DMS79 treated with DMSO at 0.1 percent for 48 hours (cell line): ENCODE data around the gene STAT1.
"Not testable (repeated sequence)": the region's sequence is repeated elsewhere in the genome, so short reads cannot be mapped to it uniquely, and the experiment has no call there.

Experiments used
- DNase-seq: peaks from one replicate; lab custom pipeline; 2025; lab: John Stamatoyannopoulos, UW

Gene STAT1

DNA sequence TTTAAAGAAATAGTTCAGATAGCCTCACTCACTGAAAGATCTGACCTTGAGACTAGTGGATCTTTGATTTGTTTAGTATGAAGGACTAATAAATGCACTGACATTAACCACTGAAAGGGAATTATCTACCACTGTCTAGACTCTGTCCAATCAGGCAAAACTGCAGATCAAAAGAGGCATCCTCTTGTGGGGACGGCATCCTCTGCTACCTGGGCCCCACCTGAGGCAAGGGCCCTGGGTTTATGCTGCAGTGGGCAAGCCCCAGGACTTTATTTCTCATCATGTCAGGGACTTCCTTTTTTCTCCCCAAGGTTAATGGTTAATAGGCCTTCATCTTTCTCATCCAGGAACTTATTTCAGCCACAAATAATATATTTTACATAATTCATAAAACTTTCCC is 32.2 kb downstream of the STAT1 start:
- DNase-seq, result no peak

- DNase-seq, result no peak
These were observed 32.6 kb downstream of the STAT1 start for GRCh38 chr2:190981333-190981732.

GRCh38 chr2:190980630-190981209 is 33.3 kb downstream of the STAT1 start:
- no peak for DNase-seq

DNA sequence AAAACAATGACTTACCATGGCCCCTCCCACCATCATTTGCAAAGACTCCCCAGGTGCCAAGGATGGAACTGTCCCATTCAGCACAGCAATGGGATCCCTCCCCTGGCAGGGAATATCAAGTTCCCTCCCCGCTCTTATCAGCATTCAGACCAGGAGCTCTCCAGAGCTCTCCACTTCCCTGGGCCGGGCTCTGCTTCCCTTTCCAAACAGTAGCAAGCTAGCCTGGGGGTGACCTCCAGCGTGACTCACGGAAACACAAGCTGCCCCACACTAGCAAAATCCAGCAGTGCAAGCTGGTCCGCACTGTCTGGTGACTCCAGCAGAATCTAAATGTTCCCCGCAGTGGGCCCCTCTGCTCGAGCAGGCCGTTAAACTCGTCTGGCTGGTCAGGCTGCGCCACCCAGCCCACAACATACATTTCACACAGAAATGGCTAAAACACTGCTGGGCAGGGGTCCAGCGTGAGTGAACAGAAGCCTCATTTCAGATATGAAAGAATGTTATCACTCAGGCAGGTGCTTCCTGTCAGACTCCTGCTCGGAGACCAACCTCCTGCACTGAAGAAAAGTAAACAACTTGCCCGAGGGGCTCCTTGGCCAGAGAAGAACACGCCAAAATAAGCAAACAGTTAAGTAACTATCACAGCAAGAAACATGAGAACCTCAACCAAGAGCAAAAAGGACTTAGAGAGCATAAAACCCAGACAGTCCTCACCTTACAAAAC is 33.9 kb downstream of the STAT1 start:
- DNase-seq, result peak; percentile 84

DNA sequence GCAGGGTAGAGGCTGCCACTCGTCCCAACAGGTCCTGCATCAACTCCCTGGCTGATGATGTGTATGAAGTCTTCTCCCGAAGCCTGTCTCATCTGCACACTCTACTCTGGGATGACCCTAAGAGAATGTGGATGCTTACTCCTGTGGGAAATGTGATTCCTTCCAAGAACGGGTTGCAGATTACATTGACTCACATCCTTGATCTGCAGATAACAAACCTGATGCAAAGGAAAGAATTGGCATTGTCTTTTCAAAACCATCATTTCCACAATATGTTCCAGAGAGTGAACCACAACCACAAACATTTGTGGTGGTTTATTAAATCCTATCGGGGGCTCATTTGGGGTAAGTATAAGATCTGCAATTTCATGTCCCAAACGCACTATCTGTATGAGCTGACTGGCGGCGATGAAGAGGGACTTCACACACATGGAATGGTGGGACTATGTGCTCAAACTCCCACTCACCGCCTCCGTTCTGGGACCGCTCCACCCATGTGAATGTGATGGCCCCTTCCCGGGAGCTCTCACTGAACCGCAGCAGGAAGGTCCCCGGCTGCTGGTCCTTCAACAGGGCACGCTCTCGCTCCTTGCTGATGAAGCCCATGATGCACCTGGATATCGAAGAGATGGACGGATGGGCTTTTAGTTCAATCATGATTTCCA is 35.5 kb downstream of the STAT1 start:
- no peak for DNase-seq

- DNase-seq, result no peak
These were observed 36.5 kb downstream of the STAT1 start for GRCh38 chr2:190977505-190977904.

DNA sequence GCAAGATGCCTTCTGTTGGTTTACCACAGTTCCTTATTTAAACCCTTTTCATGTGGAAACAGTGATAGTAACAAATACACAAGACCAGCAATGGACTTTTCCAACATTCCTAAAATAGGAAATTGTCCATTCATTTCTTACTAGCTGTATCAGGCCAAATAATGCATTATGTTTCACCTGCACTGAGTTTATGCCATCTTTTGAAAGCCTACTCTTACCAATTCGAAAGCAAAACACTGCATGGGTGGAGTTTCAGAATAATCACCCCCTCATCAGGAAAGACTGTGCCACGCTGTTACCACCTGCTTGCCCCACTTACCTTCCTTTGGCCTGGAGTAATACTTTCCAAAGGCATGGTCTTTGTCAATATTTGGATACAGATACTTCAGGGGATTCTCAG is 37.5 kb downstream of the STAT1 start:
- DNase-seq, result no peak

GRCh38 chr2:190974629-190975361 is 39.2 kb downstream of the STAT1 start:
- no peak for DNase-seq

DNA sequence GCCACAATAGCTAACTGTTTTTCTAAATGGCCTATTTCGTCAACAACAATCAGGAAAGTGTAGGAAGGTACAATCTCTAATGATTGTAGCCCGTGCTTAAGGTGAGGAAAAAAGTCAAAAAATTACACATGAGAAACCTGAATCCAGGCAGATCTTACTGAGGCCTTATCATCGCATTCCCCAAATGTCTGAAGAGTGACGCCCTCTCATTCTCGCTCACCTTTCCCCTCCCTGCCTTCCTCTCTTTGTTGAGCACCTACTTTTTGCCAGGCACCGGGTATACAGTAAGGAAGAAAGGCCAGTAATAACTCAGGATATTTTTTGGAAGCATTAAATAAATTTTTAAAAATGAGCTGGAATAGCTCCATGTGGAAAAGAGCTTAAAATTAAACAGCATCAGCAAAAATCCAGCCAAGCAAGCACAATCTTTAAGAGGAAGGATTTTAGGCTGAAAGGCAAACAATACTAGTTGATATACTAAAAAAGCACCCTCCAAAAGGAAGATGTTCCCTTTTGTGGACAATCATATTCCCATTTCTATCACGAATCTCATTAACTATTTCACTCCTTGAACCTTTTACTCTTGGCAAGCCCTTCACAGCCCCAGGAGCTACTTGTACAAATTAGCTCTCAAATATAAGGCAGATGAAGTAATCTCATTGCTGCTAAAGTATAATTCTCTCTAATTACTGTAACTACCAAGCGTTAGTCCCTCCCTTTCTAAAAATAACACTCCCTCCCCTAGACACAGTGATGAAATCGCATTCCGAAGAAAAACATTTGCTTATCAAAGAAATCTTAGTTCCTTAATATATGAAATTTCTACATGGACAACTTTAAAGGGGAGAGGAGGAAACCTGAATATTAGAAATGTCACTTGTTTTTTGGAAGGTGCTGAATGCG is 40.0 kb downstream of the STAT1 start:
- DNase-seq, result no peak

DNA sequence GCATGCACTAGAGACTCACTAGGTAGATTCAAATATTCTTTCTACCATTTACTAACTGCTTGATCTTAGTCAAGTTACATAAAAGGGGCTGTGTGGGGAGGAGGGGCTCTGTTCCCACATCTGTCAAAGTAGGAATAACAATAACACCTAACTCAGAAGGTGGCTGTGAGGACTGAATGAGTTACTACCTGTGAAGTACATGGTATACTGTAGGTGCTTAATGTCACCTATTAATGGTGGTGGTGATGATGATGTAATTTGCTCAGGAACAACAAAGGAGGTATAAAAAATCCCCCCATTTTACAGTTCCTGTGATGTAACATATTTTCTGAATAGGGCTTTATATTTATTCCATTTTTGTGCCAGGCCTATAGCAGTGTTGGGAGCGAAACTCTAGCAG is 40.7 kb downstream of the STAT1 start:
- no peak for DNase-seq

DNA sequence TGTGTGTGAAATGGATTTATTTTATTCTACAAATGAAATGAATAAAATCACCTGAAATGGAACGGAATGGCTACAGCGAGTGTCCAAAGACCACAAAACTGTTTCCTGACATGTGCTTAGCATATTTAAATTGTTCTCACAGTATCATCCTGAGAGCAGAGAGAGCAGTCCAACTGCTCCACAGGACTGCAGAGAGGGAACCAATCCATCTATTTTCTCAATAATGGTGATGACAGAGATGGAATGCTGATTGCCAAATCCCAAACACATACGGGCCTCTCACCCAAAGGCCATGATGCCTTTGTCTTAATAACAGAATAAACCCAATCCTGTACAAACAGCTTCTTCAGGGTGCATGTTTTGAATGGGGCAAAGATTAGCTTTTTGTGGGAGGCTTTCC is 41.1 kb downstream of the STAT1 start:
- no peak for DNase-seq

GRCh38 chr2:190972213-190972612 is 41.8 kb downstream of the STAT1 start:
- DNase-seq, result no peak

- no peak for DNase-seq
These were observed 43.0 kb downstream of the STAT1 start for GRCh38 chr2:190970873-190971506.

DNA sequence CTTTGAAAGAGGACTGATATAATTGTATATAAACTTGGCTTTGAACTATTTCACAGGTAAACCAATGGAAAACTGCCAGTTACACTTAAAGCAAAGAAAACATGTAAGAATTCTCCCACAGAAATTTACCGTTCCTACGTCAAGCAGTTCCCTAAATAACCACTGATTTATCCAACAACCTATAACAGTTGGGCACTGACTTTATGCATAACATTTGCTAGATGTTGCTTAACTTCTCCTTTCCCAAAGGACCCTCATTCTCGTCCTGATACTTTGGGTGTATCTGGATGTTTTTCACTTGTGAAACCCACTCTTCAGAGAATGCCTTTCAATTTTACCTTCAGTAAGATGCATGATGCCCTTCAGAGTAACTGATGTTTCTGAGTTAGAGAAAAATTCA is 43.8 kb downstream of the STAT1 start:
- DNase-seq, result no peak

- no peak for DNase-seq
These were observed 45.4 kb downstream of the STAT1 start for GRCh38 chr2:190968522-190968921.

DNA sequence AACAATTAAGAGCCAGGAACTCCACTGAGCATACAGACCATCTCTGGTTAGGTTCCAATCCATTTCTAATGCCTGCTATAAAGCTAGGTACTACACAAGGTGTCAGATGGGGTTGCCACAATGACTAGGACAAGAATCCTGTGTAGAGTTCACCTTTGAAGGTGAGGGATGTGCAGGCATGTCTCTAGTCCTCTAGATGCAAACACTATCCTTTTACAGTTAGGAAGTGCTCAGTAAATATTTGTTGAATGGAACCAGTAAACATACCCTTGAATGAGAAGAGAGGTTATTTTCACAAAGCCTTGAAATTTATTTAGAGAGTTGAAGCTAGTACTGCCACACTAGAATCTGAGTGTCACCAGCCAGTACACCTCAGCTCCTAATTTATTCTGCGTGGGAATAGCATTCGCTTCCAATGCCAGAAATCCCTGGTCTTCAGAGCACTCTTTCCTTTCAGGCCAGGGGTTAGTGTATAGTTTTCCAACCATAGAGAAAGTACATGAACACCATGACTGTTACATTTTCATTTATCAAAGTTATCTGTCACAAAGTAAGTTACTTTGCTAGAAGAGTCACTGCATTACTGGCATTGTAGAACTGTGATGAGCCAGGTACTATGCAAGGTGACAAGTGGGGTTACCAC is 48.3 kb downstream of the STAT1 start:
- DNase-seq, result no peak

DNA sequence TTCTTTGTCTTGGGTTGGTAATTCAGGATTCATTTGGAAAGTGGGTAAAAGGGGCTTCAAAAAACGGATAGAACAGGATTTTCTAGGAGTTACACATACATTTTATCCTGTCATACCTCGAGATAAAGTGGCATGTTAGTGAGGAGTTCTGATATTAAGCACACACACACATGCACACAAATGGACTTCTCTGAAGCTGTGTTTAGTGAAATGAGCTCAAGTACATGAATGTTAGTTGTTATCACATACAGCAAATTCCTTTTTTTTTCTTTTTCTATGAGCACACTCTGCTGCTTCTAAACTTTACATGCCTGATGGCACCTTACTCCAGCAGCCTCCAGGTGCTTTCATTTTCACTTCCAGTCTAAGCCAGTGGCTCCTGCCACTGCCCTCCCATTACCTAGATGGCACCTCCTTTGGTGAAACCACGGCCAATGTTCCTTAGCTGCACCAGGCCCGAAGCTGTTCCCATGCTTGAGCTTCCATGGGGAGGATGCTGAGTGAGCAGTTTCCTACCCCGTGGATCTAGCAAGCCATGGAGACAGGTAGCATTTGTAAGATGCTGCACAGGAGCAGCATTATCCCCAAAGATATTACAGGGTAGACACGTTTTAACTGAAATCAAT is 49.7 kb downstream of the STAT1 start:
- DNase-seq, result no peak

DNA sequence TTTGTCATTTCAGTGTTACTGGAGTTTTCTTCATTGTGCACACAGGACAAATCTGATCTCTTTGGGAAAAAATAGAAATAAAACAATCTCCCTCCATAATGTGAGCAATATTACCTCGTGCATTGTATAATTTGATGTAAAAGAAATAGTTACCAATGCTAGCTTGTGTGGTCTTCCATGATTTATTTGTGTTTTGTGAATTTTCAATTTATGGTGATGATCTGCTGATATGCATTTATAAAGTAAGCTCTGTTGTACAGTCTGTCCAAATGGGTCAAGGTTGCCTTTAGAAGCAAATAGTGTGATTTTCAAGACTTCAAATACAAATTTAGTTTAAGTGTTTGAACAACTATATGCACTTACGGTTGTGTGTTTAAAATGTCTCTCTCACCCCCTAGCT is 50.9 kb downstream of the STAT1 start:
- no peak for DNase-seq

DNA sequence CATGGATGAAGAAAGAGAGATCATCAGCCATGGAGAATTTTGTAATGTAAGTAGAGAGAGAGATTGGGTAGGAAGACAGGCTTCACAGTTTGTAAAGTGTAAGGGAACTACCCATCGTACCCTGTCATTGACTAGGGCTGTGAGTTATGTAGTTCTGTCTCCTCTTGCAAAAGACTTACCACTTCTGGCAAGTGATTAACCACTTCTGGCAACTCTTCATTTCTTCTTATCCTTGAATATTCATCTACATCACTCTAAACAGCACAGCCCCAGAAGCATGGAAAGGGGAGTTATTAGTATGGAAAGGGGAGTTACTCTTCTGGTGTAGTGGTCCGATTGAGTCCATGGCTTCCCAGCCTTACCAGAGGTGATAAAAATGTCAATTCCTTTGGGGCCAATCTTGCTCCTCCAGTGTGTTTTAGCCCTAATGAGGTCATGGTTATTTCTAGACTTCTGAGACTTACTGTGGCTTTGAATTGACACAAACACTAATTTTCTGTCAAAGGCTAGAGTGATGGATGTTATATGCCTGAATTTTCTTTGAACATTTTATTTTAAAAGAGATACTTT is 52.0 kb downstream of the STAT1 start:
- no peak for DNase-seq

DNA sequence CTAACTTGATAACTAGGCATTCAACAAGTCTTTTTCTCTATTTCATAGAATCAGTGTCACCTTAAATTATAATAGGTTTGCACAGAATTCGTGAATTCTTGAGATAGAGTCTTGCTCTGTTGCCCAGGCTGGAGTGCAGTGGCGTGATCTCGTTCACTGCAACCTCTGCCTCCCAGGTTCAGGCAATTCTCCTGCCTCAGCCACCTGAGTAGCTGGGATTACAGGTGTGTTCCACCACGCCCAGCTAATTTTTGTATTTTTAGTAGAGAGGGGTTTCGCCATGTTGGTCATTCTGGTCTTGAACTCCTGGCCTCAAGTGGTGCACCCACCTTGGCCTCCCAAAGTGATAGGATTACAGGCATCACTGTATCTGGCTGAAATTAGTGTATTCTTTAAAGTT is 52.9 kb downstream of the STAT1 start:
- DNase-seq, result not testable (repeated sequence)
